KMS-11 (cell line): ENCODE data around the gene DENND2D.

ENCODE experiments used
- H2AFZ ChIP-seq: fragments of 200-600 bp; sonication (generic); 2 replicates; pipeline ENCODE4 v1.6.1; 2016; ENCODE audit warnings: antibody characterized with exemption, mixed run types, low read depth
- H3K27ac ChIP-seq: fragments of 200-600 bp; sonication (generic); 2 replicates; pipeline ENCODE4 v1.6.1; 2016; ENCODE audit warnings: mild to moderate bottlenecking, mixed run types
- H3K27me3 ChIP-seq: fragments of 200-600 bp; sonication (generic); 2 replicates; pipeline ENCODE4 v1.6.1; 2017; ENCODE audit warnings: mild to moderate bottlenecking, low read depth, mixed run types, moderate library complexity; ENCODE audit not compliant: insufficient read depth
- H3K36me3 ChIP-seq: fragments of 200-600 bp; sonication (generic); 2 replicates; pipeline ENCODE4 v1.6.1; 2017; ENCODE audit warnings: mild to moderate bottlenecking, mixed run types; ENCODE audit not compliant: insufficient read depth
- H3K4me1 ChIP-seq: fragments of 200-600 bp; sonication (generic); 2 replicates; pipeline ENCODE4 v1.6.1; 2016; ENCODE audit warnings: mild to moderate bottlenecking, low read depth, mixed run types; ENCODE audit not compliant: poor library complexity, severe bottlenecking
- H3K4me2 ChIP-seq: fragments of 200-600 bp; sonication (generic); 2 replicates; pipeline ENCODE4 v1.7.0; 2016; ENCODE audit warnings: mild to moderate bottlenecking, mixed run types
- H3K4me3 ChIP-seq: fragments of 200-600 bp; sonication (generic); IDR thresholded peaks from 2 replicates; pipeline ENCODE4 v1.6.1; 2017; ENCODE audit warnings: low read depth, low read length, mixed read lengths; ENCODE audit not compliant: insufficient read depth
- H3K79me2 ChIP-seq: fragments of 200-600 bp; sonication (generic); 2 replicates; pipeline ENCODE4 v1.6.1; 2016; ENCODE audit warnings: low read depth, mixed run types; ENCODE audit not compliant: insufficient read depth
- H3K9ac ChIP-seq: fragments of 200-600 bp; sonication (generic); 2 replicates; pipeline ENCODE4 v1.6.1; 2016; ENCODE audit warnings: mild to moderate bottlenecking, mixed run types
- H4K20me1 ChIP-seq: fragments of 200-600 bp; sonication (generic); 2 replicates; pipeline ENCODE4 v1.6.1; 2016; ENCODE audit warnings: mild to moderate bottlenecking, mixed run types; ENCODE audit not compliant: insufficient read depth
- CTCF ChIP-seq: fragments of 200-600 bp; sonication (generic); conservative IDR thresholded peaks from 2 replicates; pipeline ENCODE4 v1.6.1; 2017; ENCODE audit warnings: low read depth, mild to moderate bottlenecking, antibody characterized with exemption, low read length, moderate library complexity, mixed read lengths

The DENND2D gene

GRCh38 chr1:111205714-111206050 is 5.2 kb upstream of the DENND2D start:
- Histone ChIP-seq H3K4me2 (no peak overlapping the region), H3K79me2 (no peaks in the 10 kb centered on the region), H3K27me3 (no peaks in the 10 kb centered on the region), H4K20me1 (no peaks in the 10 kb centered on the region), H3K9ac (no peak overlapping the region), H2AFZ (no peak overlapping the region), H3K27ac (no peak overlapping the region), H3K4me3 (no peak overlapping the region), H3K36me3 (no peaks in the 10 kb centered on the region), H3K4me1 (peaks cover 16% of the 10 kb centered on the region)
- TF ChIP-seq CTCF: no peak

GRCh38 chr1:111204983-111205713 is 4.7 kb upstream of the DENND2D start:
- H3K27ac ChIP-seq: no peak overlapping the region
- peak overlapping the region; percentile 57; the same call in 1 of the 2 replicates for H2AFZ ChIP-seq
- 0 out of 2 replicates have a peak overlapping the region, but pooled peaks have one; percentile 51 for H3K4me2 ChIP-seq
- no peak for TF ChIP-seq CTCF
- no peak overlapping the region for H3K4me3 ChIP-seq
- H3K79me2 ChIP-seq: no peaks in the 10 kb centered on the region
- no peaks in the 10 kb centered on the region for H3K27me3 ChIP-seq
- H3K36me3 ChIP-seq: no peaks in the 10 kb centered on the region
- H4K20me1 ChIP-seq: no peaks in the 10 kb centered on the region
- no peak overlapping the region for H3K9ac ChIP-seq
- peaks cover 16% of the 10 kb centered on the region for H3K4me1 ChIP-seq

GRCh38 chr1:111204201-111204982 is 3.9 kb upstream of the DENND2D start:
- TF ChIP-seq CTCF: no peak
- H3K9ac ChIP-seq: peak overlapping the region; percentile 81
- peak overlapping the region; percentile 32 for H3K4me3 ChIP-seq

GRCh38 chr1:111203681-111204200 is 3.3 kb upstream of the DENND2D start:
- H3K4me3 ChIP-seq: peak overlapping the region; percentile 32
- H3K27me3 ChIP-seq: no peaks in the 10 kb centered on the region
- no peak for TF ChIP-seq CTCF
- peak overlapping the region; percentile 68 for H3K4me2 ChIP-seq
- peak overlapping the region; percentile 81 for H3K9ac ChIP-seq
- no peaks in the 10 kb centered on the region for H3K79me2 ChIP-seq
- H3K36me3 ChIP-seq: no peaks in the 10 kb centered on the region
- no peaks in the 10 kb centered on the region for H4K20me1 ChIP-seq
- peak overlapping the region; percentile 53 for H3K27ac ChIP-seq
- H3K4me1 ChIP-seq: peaks cover 16% of the 10 kb centered on the region
- peak overlapping the region; percentile 57 for H2AFZ ChIP-seq

More at GRCh38 chr1:111204201-111204982, 3.9 kb upstream of the DENND2D start:
- no peaks in the 10 kb centered on the region for H3K36me3 ChIP-seq
- no peaks in the 10 kb centered on the region for H3K79me2 ChIP-seq
- peaks cover 16% of the 10 kb centered on the region for H3K4me1 ChIP-seq
- H2AFZ ChIP-seq: peak overlapping the region; percentile 57
- peak overlapping the region; percentile 51; the same call in 1 of the 2 replicates for H3K4me2 ChIP-seq
- H3K27ac ChIP-seq: peak overlapping the region; percentile 53
- no peaks in the 10 kb centered on the region for H4K20me1 ChIP-seq
- no peaks in the 10 kb centered on the region for H3K27me3 ChIP-seq
